ENCODE measurements around the gene RASD2.

Gene RASD2

GRCh38 chr22:35541254-35541748 lies 670 bp downstream of the RASD2 start:
- DNase-seq (ENCODE audit: low read depth): no peak

GRCh38 chr22:35542157-35542938 lies 1.7 kb downstream of the RASD2 start:
- no peak for DNase-seq (ENCODE audit: low read depth)

- no peak for DNase-seq (ENCODE audit: low read depth)
These were observed 2.4 kb downstream of the RASD2 start for GRCh38 chr22:35542939-35543516.

- DNase-seq (ENCODE audit: low read depth): no peak
These were observed 3.1 kb downstream of the RASD2 start for GRCh38 chr22:35543702-35544101.

GRCh38 chr22:35544189-35544588 lies 3.6 kb downstream of the RASD2 start:
- DNase-seq (ENCODE audit: low read depth): no peak

GRCh38 chr22:35544827-35545226 lies 4.2 kb downstream of the RASD2 start:
- DNase-seq (ENCODE audit: low read depth): no peak

- DNase-seq (ENCODE audit: low read depth): no peak
These were observed 6.3 kb downstream of the RASD2 start for GRCh38 chr22:35546886-35547285.

GRCh38 chr22:35547987-35548721 lies 7.5 kb downstream of the RASD2 start:
- DNase-seq (ENCODE audit: low read depth): no peak

- DNase-seq (ENCODE audit: low read depth): no peak
These were observed 8.1 kb downstream of the RASD2 start for GRCh38 chr22:35548722-35549112.

- no peak for DNase-seq (ENCODE audit: low read depth)
These were observed 8.7 kb downstream of the RASD2 start for GRCh38 chr22:35549328-35549727.

- no peak for DNase-seq (ENCODE audit: low read depth)
These were observed 11.0 kb downstream of the RASD2 start for GRCh38 chr22:35551549-35552177.

- peak; percentile 80 for DNase-seq (ENCODE audit: low read depth)
These were observed 11.7 kb downstream of the RASD2 start for GRCh38 chr22:35552196-35552842.

- DNase-seq (ENCODE audit: low read depth): no peak
These were observed 12.2 kb downstream of the RASD2 start for GRCh38 chr22:35552846-35553245.

GRCh38 chr22:35553341-35553740 lies 12.7 kb downstream of the RASD2 start:
- no peak for DNase-seq (ENCODE audit: low read depth)

- no peak for DNase-seq (ENCODE audit: low read depth)
These were observed 13.7 kb downstream of the RASD2 start for GRCh38 chr22:35554297-35554845.

- DNase-seq (ENCODE audit: low read depth): no peak
These were observed 14.9 kb downstream of the RASD2 start for GRCh38 chr22:35555483-35555890.

- DNase-seq (ENCODE audit: low read depth): no peak
These were observed 15.4 kb downstream of the RASD2 start for GRCh38 chr22:35555946-35556547.

GRCh38 chr22:35556666-35557065 lies 16.0 kb downstream of the RASD2 start:
- no peak for DNase-seq (ENCODE audit: low read depth)

GRCh38 chr22:35558031-35558430 lies 17.4 kb downstream of the RASD2 start:
- no peak for DNase-seq (ENCODE audit: low read depth)

GRCh38 chr22:35558719-35559118 lies 18.1 kb downstream of the RASD2 start:
- no peak for DNase-seq (ENCODE audit: low read depth)

- no peak for DNase-seq (ENCODE audit: low read depth)
These were observed 18.8 kb downstream of the RASD2 start for GRCh38 chr22:35559354-35560005.
